Calu3 (cell line): ENCODE data around the gene KLF9. TPM values are rescaled to one million over a fixed set of nuclear protein-coding genes. Genes with fewer than 3 reads are reported as not detected.

Experiments
- Bru-seq: library from RNA; stranded (reverse); fragments of 400-500 nt; gene quantifications from one replicate; lab custom pipeline; 2021; lab: Mats Ljungman, UMichigan
- BruChase-seq, 2 experiments: library from RNA; stranded (reverse); fragments of 400-500 nt; gene quantifications; one replicate each; lab custom pipeline; 2021; lab: Mats Ljungman, UMichigan
- BruUV-seq: library from RNA; stranded (reverse); fragments of 400-500 nt; replicated peaks from 2 replicates; lab custom pipeline; 2021; lab: Mats Ljungman, UMichigan
- CTCF ChIA-PET: fragments of 300-600 bp; sonication (Branson Sonifier 250); formaldehyde crosslinking; loops from one replicate; lab custom pipeline; 2022; ENCODE audit warnings: antibody characterized with exemption; lab: Charles Lee
- DNase-seq: peaks from one replicate; pipeline ENCODE4 v3.0.0; 2022
- H3K27ac Mint-ChIP-seq: one replicate; pipeline ENCODE4 v1.8.0; 2022; ENCODE audit warnings: mixed read lengths; ENCODE audit not compliant: unreplicated experiment
- H3K27me3 Mint-ChIP-seq: one replicate; pipeline ENCODE4 v1.8.0; 2022; ENCODE audit warnings: mixed read lengths; ENCODE audit not compliant: unreplicated experiment
- H3K36me3 Mint-ChIP-seq: one replicate; pipeline ENCODE4 v1.8.0; 2022; ENCODE audit warnings: mild to moderate bottlenecking, moderate library complexity, mixed read lengths; ENCODE audit not compliant: insufficient read depth, unreplicated experiment
- H3K4me1 Mint-ChIP-seq: one replicate; pipeline ENCODE4 v1.8.0; 2022; ENCODE audit warnings: mild to moderate bottlenecking, low read depth, mixed read lengths; ENCODE audit not compliant: unreplicated experiment
- H3K4me3 Mint-ChIP-seq: one replicate; pipeline ENCODE4 v1.8.0; 2022; ENCODE audit warnings: mild to moderate bottlenecking, low read depth, moderate library complexity, mixed read lengths; ENCODE audit not compliant: unreplicated experiment
- H3K9me3 Mint-ChIP-seq: one replicate; pipeline ENCODE4 v1.8.0; 2022; ENCODE audit warnings: low read depth, mixed read lengths; ENCODE audit not compliant: unreplicated experiment
- CTCF ChIP-seq: fragments of 200-600 bp; IDR thresholded peaks from one replicate; pipeline ENCODE4 v1.8.0; 2022; ENCODE audit warnings: antibody characterized with exemption; ENCODE audit not compliant: unreplicated experiment
- intact Hi-C: fragments of 100-400 bp; cut with micrococcal nuclease; formaldehyde crosslinking; loops from one replicate; pipeline ENCODE4 v1.10.0; 2022; ENCODE audit not compliant: unreplicated experiment
- long read RNA-seq: library from polyadenylated mRNA; stranded (forward); transcript quantifications from one replicate; pipeline ENCODE4 v2.0.0, GENCODE V29; 2022
- total RNA-seq: library from RNA; stranded (reverse); gene quantifications from 2 replicates; pipeline ENCODE4 v1.2.3, GENCODE V29; 2022

The KLF9 gene
- total RNA-seq (0.81 and 0.87 TPM in 2 replicates), Bru-seq, nascent RNA (percentile 36 among the genes with signal in this experiment), BruChase-seq, experiment 1, labeled RNA remaining after a 6-hour chase (percentile 24 among the genes with signal in this experiment), BruChase-seq, experiment 2, labeled RNA remaining after a 2-hour chase (percentile 34 among the genes with signal in this experiment)
- long read RNA-seq, partial matches to known transcripts, result 0 of 2 reads
- long read RNA-seq, other reads (novel, unspliced or antisense), result 2 of 2 reads

- Mint-ChIP-seq H3K27me3 (no peaks in the 10 kb centered on the region), H3K27ac (peak within 1 kb of the TSS; percentile 83), H3K36me3 (peaks cover 36% of the 10 kb centered on the region), H3K4me1 (peaks cover 28% of the 10 kb centered on the region), H3K9me3 (no peaks in the 10 kb centered on the region), H3K4me3 (peak within 1 kb of the TSS; percentile 86)
- no peak for TF ChIP-seq CTCF
- TSS peak; percentile 79 for BruUV-seq
- CTCF ChIA-PET, result interaction anchor here (0.8 to 1.2 kb wide), 3 partner anchors 65 to 188 kb away, joined by 3 read pairs; no protein-coding TSS in a partner anchor
- DNase-seq, result peak; percentile 69
- intact Hi-C loops, result loop anchor here (5.0 kb wide), 1 partner anchor 68 kb away; no protein-coding TSS in a partner anchor
These were observed at the start of gene KLF9 for GRCh38 chr9:70413799-70414775. Gene KLF9 (minus strand): TSS chr9:70414657. CDS start chr9:70413363, 1,294 bp downstream.

- CTCF ChIA-PET, result no interaction called here
- no peak for DNase-seq
- H3K27ac Mint-ChIP-seq, result no peak overlapping the region
- BruUV-seq, result no TSS peak
- no peak overlapping the region for H3K4me3 Mint-ChIP-seq
- no peaks in the 10 kb centered on the region for H3K36me3 Mint-ChIP-seq
- H3K4me1 Mint-ChIP-seq, result peaks cover 9% of the 10 kb centered on the region
- no peaks in the 10 kb centered on the region for H3K9me3 Mint-ChIP-seq
- intact Hi-C loops, result no loop called here
- H3K27me3 Mint-ChIP-seq, result no peaks in the 10 kb centered on the region
- TF ChIP-seq CTCF, result no peak
These were observed 49.4 kb upstream of the KLF9 start for GRCh38 chr9:70463877-70464276.

- no peak for DNase-seq
- Mint-ChIP-seq H3K27ac (no peak overlapping the region), H3K9me3 (no peaks in the 10 kb centered on the region), H3K4me3 (no peak overlapping the region), H3K36me3 (no peaks in the 10 kb centered on the region), H3K4me1 (peaks cover 9% of the 10 kb centered on the region), H3K27me3 (no peaks in the 10 kb centered on the region)
- no peak for TF ChIP-seq CTCF
- CTCF ChIA-PET, result no interaction called here
- no TSS peak for BruUV-seq
- intact Hi-C loops, result no loop called here
These were observed 47.8 kb upstream of the KLF9 start for GRCh38 chr9:70462300-70462699.

GRCh38 chr9:70457235-70457634 lies 42.8 kb upstream of the KLF9 start:
- H3K9me3 Mint-ChIP-seq, result no peaks in the 10 kb centered on the region
- no peak for DNase-seq
- H3K36me3 Mint-ChIP-seq, result no peaks in the 10 kb centered on the region
- H3K27me3 Mint-ChIP-seq, result no peaks in the 10 kb centered on the region
- H3K4me3 Mint-ChIP-seq, result no peak overlapping the region
- peaks cover 12% of the 10 kb centered on the region for H3K4me1 Mint-ChIP-seq
- CTCF ChIA-PET, result no interaction called here
- intact Hi-C loops, result no loop called here
- BruUV-seq, result no TSS peak
- no peak overlapping the region for H3K27ac Mint-ChIP-seq
- TF ChIP-seq CTCF, result no peak
